ENCODE results near the gene GALP. TPM values are rescaled to one million over a fixed set of nuclear protein-coding genes. Genes with fewer than 3 reads are reported as not detected.
"Not testable (repeated sequence)": the region's sequence is repeated elsewhere in the genome, so short reads cannot be mapped to it uniquely, and the experiment has no call there.

Gene GALP
- not detected for total RNA-seq

- not testable (repeated sequence) for H3K4me1 Mint-ChIP-seq (ENCODE audit: low read depth in 2 of 2); H3K9me3 Mint-ChIP-seq; H3K4me3 Mint-ChIP-seq; H3K36me3 Mint-ChIP-seq; H3K27me3 Mint-ChIP-seq; DNase-seq (ENCODE audit: low spot score); ATAC-seq; H3K27ac Mint-ChIP-seq
These were observed at the start of gene GALP for GRCh38 chr19:56175861-56176307. GALP (plus strand) TSS chr19:56176008; CDS start chr19:56177109, 1,101 bp downstream.

- ATAC-seq (no peak), DNase-seq (ENCODE audit: low spot score) (no peak)
- Mint-ChIP-seq H3K4me1 (ENCODE audit: low read depth in 2 of 2) (no peaks in the 10 kb centered on the region), H3K4me3 (no peak overlapping the region), H3K9me3 (no peaks in the 10 kb centered on the region), H3K27me3 (no peaks in the 10 kb centered on the region), H3K36me3 (no peaks in the 10 kb centered on the region), H3K27ac (no peak overlapping the region)
These were observed 48.6 kb upstream of the GALP start for GRCh38 chr19:56126983-56127780.

DNA sequence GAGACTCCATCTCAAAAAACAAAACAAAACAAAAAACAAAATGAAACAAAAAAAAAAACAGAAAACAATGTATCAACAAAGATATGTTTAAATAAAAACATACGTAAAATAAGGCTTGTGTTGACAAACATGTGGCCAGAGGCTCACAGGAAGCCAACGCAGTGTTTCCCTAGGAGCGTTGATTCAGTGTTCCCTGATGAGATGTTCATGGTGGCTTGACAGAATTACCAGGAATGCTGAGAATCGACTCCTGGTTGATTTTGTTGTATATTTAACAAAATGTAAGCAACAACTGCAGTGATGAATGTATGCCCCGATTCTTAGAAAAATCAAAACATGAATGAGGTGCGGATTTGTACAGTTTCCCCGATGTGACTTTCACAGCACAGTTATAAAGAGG lies 45.8 kb upstream of the GALP start:
- Mint-ChIP-seq H3K4me3 (no peak overlapping the region), H3K4me1 (ENCODE audit: low read depth in 2 of 2) (no peaks in the 10 kb centered on the region), H3K9me3 (no peaks in the 10 kb centered on the region), H3K27me3 (no peaks in the 10 kb centered on the region), H3K27ac (no peak overlapping the region), H3K36me3 (no peaks in the 10 kb centered on the region)
- no peak for DNase-seq (ENCODE audit: low spot score)
- no peak for ATAC-seq

DNA sequence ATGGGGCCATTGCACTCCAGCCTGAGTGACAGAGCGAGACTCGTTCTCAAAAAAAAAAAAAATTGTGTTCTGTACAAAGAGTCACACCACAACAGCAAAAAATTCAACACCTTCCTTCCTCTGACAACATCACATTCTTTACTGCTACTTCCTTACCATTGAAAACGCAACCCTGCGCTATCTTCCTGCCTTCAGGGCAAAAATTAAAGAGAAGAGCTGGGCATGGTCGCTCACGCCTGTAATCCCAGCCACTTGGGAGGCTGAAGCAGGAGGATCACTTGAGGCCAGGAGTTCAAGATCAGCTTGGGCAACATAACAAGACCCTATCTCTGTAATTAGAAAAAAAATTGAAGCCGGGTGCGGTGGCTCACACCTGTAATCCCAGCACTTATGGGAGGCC lies 44.2 kb upstream of the GALP start:
- ATAC-seq (no peak), DNase-seq (ENCODE audit: low spot score) (no peak)
- Mint-ChIP-seq H3K27ac (no peak overlapping the region), H3K9me3 (no peaks in the 10 kb centered on the region), H3K4me3 (no peak overlapping the region), H3K27me3 (no peaks in the 10 kb centered on the region), H3K36me3 (no peaks in the 10 kb centered on the region), H3K4me1 (ENCODE audit: low read depth in 2 of 2) (no peaks in the 10 kb centered on the region)

DNA sequence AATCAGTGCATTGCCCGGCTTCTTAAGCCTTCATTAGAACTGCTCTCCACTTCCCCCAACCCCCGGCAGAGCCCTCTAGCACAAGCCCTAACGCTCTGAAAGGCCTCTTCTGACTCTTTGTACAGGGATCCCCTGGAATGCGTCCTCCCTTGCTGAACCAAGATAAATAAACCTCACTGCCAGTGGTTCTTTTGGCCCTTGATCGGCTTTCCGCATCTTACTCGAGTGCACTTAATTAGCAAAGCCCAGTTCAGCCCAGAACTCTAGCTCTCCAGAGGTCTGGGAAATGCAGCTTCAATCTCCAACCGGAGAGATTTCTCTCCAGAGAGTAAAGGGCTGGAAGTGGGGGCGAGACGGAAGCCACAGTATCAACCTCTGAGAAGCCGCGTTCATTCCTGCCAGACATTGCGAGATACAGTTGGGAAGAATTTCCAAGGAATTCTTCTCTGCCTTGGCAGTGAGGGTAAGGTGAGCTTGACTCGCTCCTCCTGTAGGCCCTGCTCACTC lies 43.4 kb upstream of the GALP start:
- Mint-ChIP-seq H3K9me3 (no peaks in the 10 kb centered on the region), H3K4me3 (no peak overlapping the region), H3K27me3 (no peaks in the 10 kb centered on the region), H3K36me3 (no peaks in the 10 kb centered on the region), H3K4me1 (ENCODE audit: low read depth in 2 of 2) (no peaks in the 10 kb centered on the region), H3K27ac (no peak overlapping the region)
- ATAC-seq: no peak
- DNase-seq (ENCODE audit: low spot score): no peak

GRCh38 chr19:56133858-56134653 lies 41.8 kb upstream of the GALP start:
- H3K9me3 Mint-ChIP-seq: no peaks in the 10 kb centered on the region
- DNase-seq (ENCODE audit: low spot score) (no peak), ATAC-seq (no peak)
- peaks cover 0 to 2% of the 10 kb centered on the region in 2 donors for H3K4me1 Mint-ChIP-seq (ENCODE audit: low read depth in 2 of 2)
- H3K27me3 Mint-ChIP-seq: no peaks in the 10 kb centered on the region
- no peak overlapping the region for H3K4me3 Mint-ChIP-seq
- no peak overlapping the region for H3K27ac Mint-ChIP-seq
- no peaks in the 10 kb centered on the region for H3K36me3 Mint-ChIP-seq

DNA sequence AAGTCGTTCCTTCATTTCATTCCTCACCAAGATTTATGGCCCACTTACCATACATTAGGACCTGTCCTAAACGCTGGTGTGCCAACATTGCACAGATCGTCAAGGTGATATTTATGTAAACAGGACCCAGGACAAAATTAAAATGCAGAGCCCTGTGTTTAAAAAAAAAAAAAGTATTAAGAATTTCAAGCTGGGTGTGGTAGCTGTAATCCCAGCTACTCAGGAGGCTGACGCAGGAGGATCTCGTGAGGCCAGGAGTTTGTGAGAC lies 41.2 kb upstream of the GALP start:
- Mint-ChIP-seq H3K36me3 (no peaks in the 10 kb centered on the region), H3K4me3 (no peak overlapping the region), H3K4me1 (ENCODE audit: low read depth in 2 of 2) (peaks cover under 1 to 7% of the 10 kb centered on the region in 2 donors), H3K9me3 (no peaks in the 10 kb centered on the region), H3K27ac (no peak overlapping the region), H3K27me3 (no peaks in the 10 kb centered on the region)
- DNase-seq (ENCODE audit: low spot score): no peak
- ATAC-seq: no peak

DNA sequence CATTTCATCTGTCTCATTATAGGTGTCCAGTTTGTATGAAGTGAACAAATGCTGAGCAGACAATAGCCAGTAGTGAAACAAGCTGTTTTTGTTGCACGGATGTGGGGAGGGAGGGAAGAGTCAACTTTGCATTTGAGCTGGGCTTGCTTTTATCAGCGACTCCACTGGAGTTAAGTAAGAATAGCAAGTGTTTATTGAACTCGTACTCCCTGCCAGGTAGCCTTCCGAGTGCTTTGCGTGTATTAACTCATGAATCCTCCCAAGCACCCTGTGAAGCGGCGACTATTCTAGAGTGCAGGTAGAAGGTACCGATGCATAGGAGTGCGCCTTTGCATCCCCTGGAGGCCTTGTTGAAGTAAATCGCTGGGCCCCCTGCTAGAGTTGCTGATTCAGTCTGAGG lies 39.4 kb upstream of the GALP start:
- Mint-ChIP-seq H3K9me3 (no peaks in the 10 kb centered on the region), H3K27me3 (no peaks in the 10 kb centered on the region), H3K4me3 (no peak overlapping the region), H3K36me3 (no peaks in the 10 kb centered on the region), H3K27ac (no peak overlapping the region), H3K4me1 (ENCODE audit: low read depth in 2 of 2) (peaks cover 13 to 22% of the 10 kb centered on the region in 2 donors)
- DNase-seq (ENCODE audit: low spot score): no peak
- ATAC-seq: no peak

DNA sequence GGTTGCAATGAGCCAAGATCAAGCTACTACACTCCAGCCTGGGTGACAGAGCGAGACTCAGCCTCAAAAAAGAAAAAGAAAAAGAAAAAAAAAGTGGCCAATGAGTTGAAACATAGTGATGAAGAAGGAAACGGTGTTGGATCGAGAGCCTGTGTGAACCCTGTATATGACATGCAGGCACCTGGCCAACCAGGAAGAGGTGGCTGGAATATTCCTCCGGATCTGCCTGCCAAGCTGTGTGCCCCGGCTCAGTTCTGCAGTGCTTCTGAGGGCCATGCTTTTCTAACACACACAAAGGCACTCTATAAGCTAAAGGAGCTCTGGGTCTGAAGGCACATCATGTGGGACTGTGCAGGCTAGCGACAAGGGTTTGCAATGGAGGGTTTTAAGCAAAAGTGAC lies 38.4 kb upstream of the GALP start:
- no peak overlapping the region for H3K4me3 Mint-ChIP-seq
- H3K36me3 Mint-ChIP-seq: no peaks in the 10 kb centered on the region
- no peaks in the 10 kb centered on the region for H3K9me3 Mint-ChIP-seq
- DNase-seq (ENCODE audit: low spot score) (no peak), ATAC-seq (no peak)
- peaks cover 17 to 28% of the 10 kb centered on the region in 2 donors for H3K4me1 Mint-ChIP-seq (ENCODE audit: low read depth in 2 of 2)
- no peak overlapping the region for H3K27ac Mint-ChIP-seq
- no peaks in the 10 kb centered on the region for H3K27me3 Mint-ChIP-seq

GRCh38 chr19:56138069-56138468 lies 37.7 kb upstream of the GALP start:
- H3K27me3 Mint-ChIP-seq: no peaks in the 10 kb centered on the region
- no peak overlapping the region for H3K27ac Mint-ChIP-seq
- peaks cover 20 to 28% of the 10 kb centered on the region in 2 donors for H3K4me1 Mint-ChIP-seq (ENCODE audit: low read depth in 2 of 2)
- no peaks in the 10 kb centered on the region for H3K36me3 Mint-ChIP-seq
- ATAC-seq (no peak), DNase-seq (ENCODE audit: low spot score) (no peak)
- no peaks in the 10 kb centered on the region for H3K9me3 Mint-ChIP-seq
- peak overlapping the region; percentile 47 for H3K4me3 Mint-ChIP-seq

DNA sequence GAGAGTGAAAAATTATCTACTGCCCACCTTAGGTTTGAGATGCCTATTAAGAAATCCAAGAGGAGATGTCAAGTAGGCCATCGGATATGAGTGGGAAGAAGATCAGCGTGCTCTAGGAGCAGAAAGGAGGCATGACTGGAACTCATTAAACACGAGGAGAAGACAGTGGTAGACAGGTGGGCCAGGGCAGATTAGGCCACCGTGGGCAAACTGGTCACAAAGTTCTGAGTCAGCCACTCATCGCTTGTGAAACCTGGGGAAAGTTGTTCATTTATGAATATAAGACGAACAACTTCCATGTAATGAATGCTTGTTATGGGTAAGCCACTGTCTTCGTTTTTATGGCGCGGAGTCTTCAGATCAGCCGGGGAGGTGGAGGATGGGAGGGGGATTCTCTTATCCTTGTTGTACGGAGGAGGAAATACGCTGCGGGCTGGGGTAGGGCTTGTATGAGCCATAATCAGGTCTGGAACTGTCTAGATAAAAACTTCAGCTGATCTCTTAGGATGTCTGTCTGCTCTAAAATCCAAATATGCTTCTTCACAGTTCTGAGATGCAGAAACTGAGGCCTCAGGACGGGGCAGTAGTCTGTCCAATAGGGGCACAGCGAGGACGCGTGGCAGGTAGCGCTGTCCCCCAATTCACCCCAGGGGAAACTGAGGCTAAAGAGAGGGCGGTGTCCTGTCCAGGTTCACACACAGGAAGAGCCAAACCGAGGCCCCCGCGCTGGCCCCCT lies 35.8 kb upstream of the GALP start:
- Mint-ChIP-seq H3K9me3 (no peaks in the 10 kb centered on the region), H3K27ac (peak overlapping the region; percentile 83 to 90), H3K4me1 (ENCODE audit: low read depth in 2 of 2) (peaks cover 28 to 41% of the 10 kb centered on the region in 2 donors), H3K27me3 (no peaks in the 10 kb centered on the region), H3K4me3 (peak overlapping the region; percentile 93), H3K36me3 (no peaks in the 10 kb centered on the region)
- ATAC-seq: no peak
- DNase-seq (ENCODE audit: low spot score): no peak

- Mint-ChIP-seq H3K27me3 (no peaks in the 10 kb centered on the region), H3K4me1 (ENCODE audit: low read depth in 2 of 2) (peaks cover 28 to 41% of the 10 kb centered on the region in 2 donors)
These were observed 35.0 kb upstream of the GALP start, which contains the start of gene ZNF444 for GRCh38 chr19:56140583-56141416. ZNF444 (plus strand) TSS chr19:56141287; CDS start chr19:56146912, 5,625 bp downstream.

GRCh38 chr19:56141417-56141993 lies 34.3 kb upstream of the GALP start:
- peak overlapping the region; percentile 83 to 90 for H3K27ac Mint-ChIP-seq

More at GRCh38 chr19:56140583-56141416, 35.0 kb upstream of the GALP start, which contains the start of gene ZNF444:
- Mint-ChIP-seq H3K36me3 (no peaks in the 10 kb centered on the region), H3K9me3 (no peaks in the 10 kb centered on the region), H3K4me3 (peak within 1 kb of the TSS; percentile 93), H3K27ac (peak within 1 kb of the TSS; percentile 83 to 90)
- ATAC-seq (peak; percentile 96), DNase-seq (ENCODE audit: low spot score) (peak; percentile 99)

More at GRCh38 chr19:56141417-56141993, 34.3 kb upstream of the GALP start:
- no peaks in the 10 kb centered on the region for H3K36me3 Mint-ChIP-seq
- H3K4me3 Mint-ChIP-seq: peak overlapping the region; percentile 93
- no peak for DNase-seq (ENCODE audit: low spot score)
- no peaks in the 10 kb centered on the region for H3K27me3 Mint-ChIP-seq
- ATAC-seq: no peak
- H3K9me3 Mint-ChIP-seq: no peaks in the 10 kb centered on the region
- H3K4me1 Mint-ChIP-seq (ENCODE audit: low read depth in 2 of 2): peaks cover 28 to 41% of the 10 kb centered on the region in 2 donors

All from natural killer cell treated with Interleukin-12 subunit alpha and Interleukin-12 subunit beta and Interleukin-15 and Interleukin-18, amount 100 ng/mL, for 72 hours (primary cell).